ENCODE data around the gene APOBEC3B.
"Not testable (repeated sequence)": the region's sequence is repeated elsewhere in the genome, so short reads cannot be mapped to it uniquely, and the experiment has no call there.

APOBEC3B gene

DNA sequence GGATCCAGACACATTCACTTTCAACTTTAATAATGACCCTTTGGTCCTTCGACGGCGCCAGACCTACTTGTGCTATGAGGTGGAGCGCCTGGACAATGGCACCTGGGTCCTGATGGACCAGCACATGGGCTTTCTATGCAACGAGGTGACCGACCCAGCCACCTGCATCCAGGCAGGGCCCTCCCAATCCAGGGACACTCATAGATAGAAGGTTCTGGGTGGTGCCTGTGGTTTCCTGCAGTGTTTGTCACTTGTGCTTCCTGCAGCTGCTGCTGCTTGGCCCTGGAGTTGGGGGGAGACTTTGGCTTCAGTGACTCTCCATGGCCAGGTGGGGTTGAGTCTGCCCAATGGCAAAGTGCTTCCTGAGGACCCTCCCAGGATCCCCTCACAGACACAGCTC lies 7.3 kb downstream of the APOBEC3B start:
- no peak overlapping the region for H3K4me3 ChIP-seq (ENCODE audit: low read length)
- TF ChIP-seq, protein P1, sequence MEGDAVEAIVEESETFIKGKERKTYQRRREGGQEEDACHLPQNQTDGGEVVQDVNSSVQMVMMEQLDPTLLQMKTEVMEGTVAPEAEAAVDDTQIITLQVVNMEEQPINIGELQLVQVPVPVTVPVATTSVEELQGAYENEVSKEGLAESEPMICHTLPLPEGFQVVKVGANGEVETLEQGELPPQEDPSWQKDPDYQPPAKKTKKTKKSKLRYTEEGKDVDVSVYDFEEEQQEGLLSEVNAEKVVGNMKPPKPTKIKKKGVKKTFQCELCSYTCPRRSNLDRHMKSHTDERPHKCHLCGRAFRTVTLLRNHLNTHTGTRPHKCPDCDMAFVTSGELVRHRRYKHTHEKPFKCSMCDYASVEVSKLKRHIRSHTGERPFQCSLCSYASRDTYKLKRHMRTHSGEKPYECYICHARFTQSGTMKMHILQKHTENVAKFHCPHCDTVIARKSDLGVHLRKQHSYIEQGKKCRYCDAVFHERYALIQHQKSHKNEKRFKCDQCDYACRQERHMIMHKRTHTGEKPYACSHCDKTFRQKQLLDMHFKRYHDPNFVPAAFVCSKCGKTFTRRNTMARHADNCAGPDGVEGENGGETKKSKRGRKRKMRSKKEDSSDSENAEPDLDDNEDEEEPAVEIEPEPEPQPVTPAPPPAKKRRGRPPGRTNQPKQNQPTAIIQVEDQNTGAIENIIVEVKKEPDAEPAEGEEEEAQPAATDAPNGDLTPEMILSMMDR (conservative IDR thresholded peaks at IDR 0.05; ENCODE audit: low read length): no peak
- no peak for DNase-seq (ENCODE audit: low read depth)

DNA sequence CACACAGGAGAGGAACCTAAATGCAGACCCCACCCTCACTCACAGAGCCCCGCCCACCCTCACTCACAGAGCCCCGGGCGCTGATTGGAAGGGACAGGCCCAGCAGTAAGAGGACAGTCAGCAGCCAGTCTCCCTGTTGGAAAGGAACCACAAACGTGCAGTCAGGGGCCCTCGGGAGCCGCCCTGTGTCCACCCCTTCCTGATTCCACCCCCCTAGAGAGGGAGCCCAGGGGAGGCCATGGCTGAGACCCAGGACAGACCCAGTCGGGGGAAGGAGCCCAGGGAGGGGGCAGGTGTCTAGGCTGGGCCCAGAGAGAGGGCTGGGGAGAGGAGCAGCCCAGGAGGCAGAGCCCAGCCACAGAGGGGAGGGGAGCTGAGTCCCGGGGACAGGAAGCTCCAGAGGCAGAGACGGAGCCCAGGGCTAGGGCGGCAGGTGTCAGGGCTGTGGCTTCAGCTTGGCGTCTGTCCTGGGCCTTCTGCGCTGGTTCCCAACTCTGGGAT lies 10.8 kb downstream of the APOBEC3B start:
- not testable (repeated sequence) for H3K4me3 ChIP-seq (ENCODE audit: low read length); DNase-seq (ENCODE audit: low read depth)

DNA sequence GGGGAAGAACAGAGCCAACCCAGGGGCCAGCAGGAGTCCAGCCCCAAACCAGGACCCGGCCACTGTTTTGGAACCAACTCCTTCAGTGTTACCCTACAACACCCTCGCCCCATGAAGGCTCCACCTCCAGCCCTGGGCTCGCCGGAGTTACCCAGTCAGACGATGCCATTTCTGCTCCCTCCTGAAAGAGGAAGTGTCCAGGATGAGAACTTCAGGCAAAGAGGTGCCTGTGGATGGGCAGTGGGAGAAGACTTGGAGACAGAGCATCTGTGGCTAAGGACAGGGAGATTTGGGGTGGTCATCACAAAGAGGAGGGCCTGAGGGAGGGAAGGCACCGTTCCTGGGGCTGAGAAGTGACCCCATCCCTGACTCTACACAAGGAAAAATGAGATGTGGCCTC lies 14.0 kb downstream of the APOBEC3B start:
- DNase-seq (ENCODE audit: low read depth): no peak
- no peak overlapping the region for H3K4me3 ChIP-seq (ENCODE audit: low read length)
- TF ChIP-seq, protein P1 (conservative IDR thresholded peaks at IDR 0.05; ENCODE audit: low read length): no peak

DNA sequence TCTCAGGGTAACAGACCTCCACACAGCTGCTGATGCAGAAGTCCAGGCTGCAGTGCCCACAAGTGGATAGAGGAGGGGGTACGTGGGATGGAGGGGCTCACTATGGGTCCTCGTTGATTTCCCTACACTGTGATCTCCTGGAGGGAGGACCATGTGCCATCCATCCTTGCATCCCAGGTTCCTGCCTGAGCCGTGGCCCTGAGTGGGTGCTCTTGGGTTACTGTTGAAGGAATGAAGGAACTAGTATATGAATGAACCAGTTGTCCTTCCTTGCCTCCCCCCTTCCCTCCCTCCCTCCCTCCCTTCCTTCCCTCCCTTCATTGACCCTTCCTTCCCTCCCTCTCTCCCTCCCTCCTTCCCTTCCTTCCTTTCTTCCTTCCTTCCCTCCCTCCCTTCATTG lies 15.4 kb downstream of the APOBEC3B start:
- TF ChIP-seq, protein P1 (conservative IDR thresholded peaks at IDR 0.05; ENCODE audit: low read length): no peak
- no peak for DNase-seq (ENCODE audit: low read depth)
- no peak overlapping the region for H3K4me3 ChIP-seq (ENCODE audit: low read length)

DNA sequence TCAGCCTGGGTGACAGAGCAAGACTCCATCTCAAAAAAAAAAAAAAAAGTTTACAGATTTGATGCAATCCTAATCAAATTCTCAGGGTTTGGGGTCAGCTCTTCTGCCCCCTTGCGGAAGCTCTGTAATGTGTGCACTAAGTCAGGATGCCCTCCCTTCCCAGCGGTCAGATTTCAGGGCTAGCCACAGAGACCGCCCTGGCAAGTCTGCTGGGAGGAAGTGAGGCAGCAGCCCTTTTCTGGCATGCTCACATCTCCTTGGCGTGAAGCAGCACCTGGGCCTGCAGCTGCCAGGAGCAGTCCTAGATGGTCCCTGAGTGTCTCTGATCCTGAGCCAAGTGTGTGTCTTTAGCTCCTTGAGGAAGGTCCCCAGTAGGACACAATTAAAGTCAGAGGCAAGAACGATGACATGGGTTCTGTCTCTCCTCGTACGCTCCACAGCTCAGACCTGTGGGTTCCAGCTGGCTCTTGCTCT lies 21.1 kb downstream of the APOBEC3B start:
- DNase-seq (ENCODE audit: low read depth): peak; percentile 85
- H3K4me3 ChIP-seq (ENCODE audit: low read length): no peak overlapping the region
- TF ChIP-seq, protein P1 (conservative IDR thresholded peaks at IDR 0.05; ENCODE audit: low read length): peak; percentile 87

DNA sequence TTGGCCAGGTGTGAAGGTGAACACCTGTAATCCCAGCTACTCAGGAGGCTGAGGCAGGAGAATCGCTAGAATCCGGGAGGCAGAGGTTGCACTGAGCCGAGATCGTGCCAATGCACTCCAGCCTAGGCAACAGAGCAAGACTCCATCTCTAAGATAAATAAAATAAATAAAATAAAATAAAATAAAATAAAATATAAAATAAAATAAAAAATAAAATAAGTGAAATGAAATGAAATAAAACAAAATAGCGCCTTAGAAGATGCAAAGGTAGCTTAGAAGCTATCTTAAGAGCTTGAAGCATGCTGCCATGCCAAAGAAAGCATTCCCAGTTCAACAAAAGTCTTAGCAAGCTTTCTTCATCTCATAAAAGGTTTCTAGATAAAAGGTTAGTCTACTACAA lies 25.0 kb downstream of the APOBEC3B start:
- TF ChIP-seq, protein P1 (conservative IDR thresholded peaks at IDR 0.05; ENCODE audit: low read length): no peak
- H3K4me3 ChIP-seq (ENCODE audit: low read length): no peak overlapping the region
- DNase-seq (ENCODE audit: low read depth): no peak

DNA sequence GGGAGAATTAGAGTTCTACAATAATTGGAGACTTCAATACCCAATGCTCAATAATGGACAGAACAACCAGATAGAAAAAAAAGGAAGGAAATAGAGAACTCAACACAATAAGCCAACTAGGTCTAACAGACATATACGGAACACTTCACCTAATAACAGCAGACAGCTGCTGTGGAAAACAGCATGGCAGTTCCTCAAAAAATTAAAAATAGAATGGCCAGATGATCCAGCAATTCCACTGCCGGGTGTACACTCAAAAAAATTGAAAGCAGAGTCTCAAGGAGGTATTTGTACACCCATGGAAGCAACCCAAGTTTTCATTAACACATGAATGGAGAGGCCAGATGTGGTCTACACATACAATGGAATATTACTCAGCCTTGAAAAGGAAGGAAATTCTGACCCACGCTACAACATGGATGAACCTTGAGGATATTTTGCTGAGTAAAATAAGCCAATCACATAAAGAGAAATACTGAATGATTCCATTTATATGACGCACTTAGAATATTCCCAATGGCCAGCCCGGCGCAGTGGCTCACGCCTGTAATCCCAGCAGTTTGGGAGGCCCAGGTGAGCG lies 26.2 kb downstream of the APOBEC3B start:
- not testable (repeated sequence) for H3K4me3 ChIP-seq (ENCODE audit: low read length); DNase-seq (ENCODE audit: low read depth)

DNA sequence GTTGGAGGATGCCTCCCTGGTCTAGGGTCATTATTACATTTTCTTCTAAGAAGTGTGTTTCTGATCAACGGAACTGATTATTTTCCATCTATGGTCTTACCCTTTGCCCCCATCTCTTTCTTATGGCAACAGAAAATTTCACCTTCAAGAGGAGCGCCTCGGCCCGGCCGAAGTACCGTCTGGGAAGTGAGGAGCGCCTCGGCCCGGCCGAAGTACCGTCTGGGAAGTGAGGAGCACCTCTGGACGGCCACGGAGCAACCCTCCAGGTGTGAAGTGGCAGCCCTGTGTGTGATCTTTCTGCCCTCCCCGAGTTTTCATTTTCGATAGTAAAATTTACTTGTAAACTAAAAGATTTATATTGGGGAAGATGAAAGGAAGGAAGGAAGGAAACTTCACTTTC lies 28.8 kb downstream of the APOBEC3B start:
- TF ChIP-seq, protein P1 (conservative IDR thresholded peaks at IDR 0.05; ENCODE audit: low read length): no peak
- no peak for DNase-seq (ENCODE audit: low read depth)

More for the DNA sequence above, 28.8 kb downstream of the APOBEC3B start:
- H3K4me3 ChIP-seq (ENCODE audit: low read length): no peak overlapping the region

Measured in AG10803 (cell line).